HepG2 (cell line): ENCODE measurements around the gene CHID1. TPM values are rescaled to one million over a fixed set of nuclear protein-coding genes. Genes with fewer than 3 reads are reported as not detected.
A peak's percentile ranks its signal among the peaks of the same experiment; 100 is the strongest.

Experiments used
- AGO2 ChIP-seq: fragments of 200-400 bp; formaldehyde crosslinking; optimal IDR thresholded peaks from 2 replicates; pipeline ENCODE3; 2017; ENCODE audit warnings: mild to moderate bottlenecking, low read depth, low read length, moderate library complexity
- GZF1 ChIP-seq: sonication (generic); formaldehyde crosslinking; IDR thresholded peaks from 2 replicates; pipeline ENCODE4 v1.5.1; 2020; ENCODE audit warnings: mild to moderate bottlenecking, missing genetic modification reagents
- HDAC1 ChIP-seq: sonication (generic); formaldehyde crosslinking; IDR thresholded peaks from 2 replicates; pipeline ENCODE4 v1.5.1; 2020; ENCODE audit warnings: mild to moderate bottlenecking, missing genetic modification reagents
- HNRNPK ChIP-seq: fragments of 200-400 bp; formaldehyde crosslinking; IDR thresholded peaks from 2 replicates; pipeline ENCODE4 v1.6.1; 2018; ENCODE audit warnings: low read length, low read depth, moderate library complexity, mild to moderate bottlenecking; ENCODE audit not compliant: poor library complexity, severe bottlenecking
- IRF2 ChIP-seq: IDR thresholded peaks from 2 replicates; pipeline ENCODE4 v1.6.1; 2018; ENCODE audit warnings: missing genetic modification reagents, missing compliant biosample characterization
- KDM1A ChIP-seq: IDR thresholded peaks from 2 replicates; pipeline ENCODE4 v1.6.1; 2016; ENCODE audit warnings: missing compliant biosample characterization
- PAF1 ChIP-seq: IDR thresholded peaks from 2 replicates; pipeline ENCODE4 v1.6.1; 2016; ENCODE audit warnings: missing genetic modification reagents, missing compliant biosample characterization
- SCMH1 ChIP-seq: sonication (generic); formaldehyde crosslinking; IDR thresholded peaks from 2 replicates; pipeline ENCODE4 v1.9.0; 2021; ENCODE audit warnings: missing genetic modification reagents, mild to moderate bottlenecking, borderline replicate concordance
- TEF ChIP-seq: sonication (generic); formaldehyde crosslinking; IDR thresholded peaks from 2 replicates; pipeline ENCODE4 v1.5.0; 2020; ENCODE audit warnings: missing genetic modification reagents
- TGIF2 ChIP-seq: IDR thresholded peaks from 2 replicates; pipeline ENCODE4 v1.6.1; 2016; ENCODE audit warnings: control low read depth, missing compliant biosample characterization
- ZKSCAN8 ChIP-seq: IDR thresholded peaks from 2 replicates; pipeline ENCODE4 v1.6.1; 2016; ENCODE audit warnings: borderline replicate concordance, missing genetic modification reagents, missing compliant biosample characterization
- ZNF33B ChIP-seq: sonication (generic); formaldehyde crosslinking; IDR thresholded peaks from 2 replicates; pipeline ENCODE4 v1.5.1; 2020; ENCODE audit warnings: mild to moderate bottlenecking, missing genetic modification reagents
- ZNF670 ChIP-seq: sonication (generic); formaldehyde crosslinking; IDR thresholded peaks from 2 replicates; pipeline ENCODE4 v1.8.0; 2022; ENCODE audit warnings: mild to moderate bottlenecking, missing genetic modification reagents, borderline replicate concordance
- ZNF704 ChIP-seq: sonication (generic); formaldehyde crosslinking; IDR thresholded peaks from 2 replicates; pipeline ENCODE4 v1.8.1; 2023; ENCODE audit warnings: mild to moderate bottlenecking, inconsistent platforms, moderate library complexity, missing genetic modification reagents, borderline replicate concordance
- ZNF776 ChIP-seq: sonication (generic); formaldehyde crosslinking; IDR thresholded peaks from 2 replicates; pipeline ENCODE4 v1.4.0; 2020; ENCODE audit warnings: mild to moderate bottlenecking, missing genetic modification reagents
- polyA plus RNA-seq, 8 experiments: library from polyadenylated mRNA; depleted of rRNA in 3 of 8; stranded (reverse) in 7 of 8; unstranded in 1 of 8; fragments of >200 nt; fragmentation: Illumina TruSeq in 4 of 8; extraction: Trizol in 4 of 8; gene quantifications; 2 replicates each; pipeline versions ENCODE4 v1.2.1 to v1.2.3, GENCODE V29; 2011 to 2016; ENCODE audit warnings: low read depth in 4 of 8, missing spikeins in 1 of 8, mixed read lengths in 1 of 8; ENCODE audit not compliant: insufficient read depth in 1 of 8
- total RNA-seq, 5 experiments: library from RNA; depleted of rRNA; stranded (reverse); fragments of >200 nt; fragmentation: Illumina TruSeq; extraction: Trizol; gene quantifications; 2 replicates each; pipeline ENCODE4 v1.2.3, GENCODE V29; 2016; ENCODE audit warnings: low read depth in 1 of 5
- TF ChIP-seq, protein P1 (sequence below): sonication (generic); formaldehyde crosslinking; IDR thresholded peaks from 2 replicates; pipeline ENCODE4 v1.9.0; 2021; ENCODE audit warnings: missing genetic modification reagents, mild to moderate bottlenecking, borderline replicate concordance
- TF ChIP-seq, protein P2 (sequence below): IDR thresholded peaks from 2 replicates; pipeline ENCODE4 v1.6.1; 2016; ENCODE audit warnings: low read depth, borderline replicate concordance
- TF ChIP-seq, protein P3 (sequence below): sonication (generic); formaldehyde crosslinking; IDR thresholded peaks from 2 replicates; pipeline ENCODE4 v1.4.0; 2020; ENCODE audit warnings: missing genetic modification reagents
- TF ChIP-seq, protein P4 (sequence below): sonication (generic); formaldehyde crosslinking; IDR thresholded peaks from 2 replicates; pipeline ENCODE4 v1.9.0; 2021; ENCODE audit warnings: missing genetic modification reagents, borderline replicate concordance
- TF ChIP-seq, protein P5 (sequence below): sonication (generic); formaldehyde crosslinking; IDR thresholded peaks from 2 replicates; pipeline ENCODE4 v1.4.0; 2020; ENCODE audit warnings: mild to moderate bottlenecking, missing genetic modification reagents

The CHID1 gene
- total and polyA plus RNA-seq, 2 of the 13 experiments (the other 11 are each of a cell fraction or from before 2014, with no cell fraction given), result 65.1 to 93.6 TPM

DNA sequence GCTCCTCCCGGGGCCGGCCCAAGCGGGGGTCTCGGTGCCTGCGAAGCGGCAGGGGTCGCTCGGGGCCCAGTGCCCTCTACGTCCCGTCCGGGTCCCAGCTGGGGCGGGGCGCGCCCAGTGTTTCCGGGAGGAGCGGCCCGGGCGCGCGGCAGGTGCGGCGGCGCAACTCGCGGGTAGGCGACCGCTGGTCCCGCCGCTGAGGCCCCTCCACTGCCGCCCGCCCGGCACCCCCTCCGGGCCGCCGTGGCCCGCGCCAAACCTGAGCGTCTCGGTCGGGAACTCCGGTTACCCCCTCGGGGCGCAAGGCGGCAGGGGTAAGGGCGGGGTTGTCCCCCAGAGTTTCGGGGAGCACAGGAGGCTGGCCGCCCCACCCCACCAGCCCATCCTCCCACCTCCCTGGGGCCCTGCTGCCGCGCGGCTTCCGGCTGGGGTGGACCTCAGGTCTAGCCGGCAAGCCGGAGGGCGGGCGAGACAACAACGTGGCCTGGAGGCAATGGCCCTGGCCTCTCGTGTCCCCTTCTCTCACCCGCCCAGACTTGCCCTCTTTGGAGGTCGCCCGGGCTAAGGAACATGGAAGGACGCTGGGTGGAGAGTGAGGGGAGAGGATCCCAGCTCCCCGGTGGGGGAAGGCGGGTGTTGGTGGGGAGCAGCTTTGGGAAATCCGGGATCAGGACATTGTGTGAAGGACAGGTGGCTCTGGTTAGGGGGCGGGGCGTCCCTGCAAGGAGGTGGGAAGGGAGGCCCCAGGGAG is 83.3 kb downstream of the CHID1 start (continued):
- no peak for TF ChIP-seq ZNF704 (CRISPR knock-in tag)
- TF ChIP-seq TEF (CRISPR knock-in tag), result no peak
- TF ChIP-seq, protein P1, sequence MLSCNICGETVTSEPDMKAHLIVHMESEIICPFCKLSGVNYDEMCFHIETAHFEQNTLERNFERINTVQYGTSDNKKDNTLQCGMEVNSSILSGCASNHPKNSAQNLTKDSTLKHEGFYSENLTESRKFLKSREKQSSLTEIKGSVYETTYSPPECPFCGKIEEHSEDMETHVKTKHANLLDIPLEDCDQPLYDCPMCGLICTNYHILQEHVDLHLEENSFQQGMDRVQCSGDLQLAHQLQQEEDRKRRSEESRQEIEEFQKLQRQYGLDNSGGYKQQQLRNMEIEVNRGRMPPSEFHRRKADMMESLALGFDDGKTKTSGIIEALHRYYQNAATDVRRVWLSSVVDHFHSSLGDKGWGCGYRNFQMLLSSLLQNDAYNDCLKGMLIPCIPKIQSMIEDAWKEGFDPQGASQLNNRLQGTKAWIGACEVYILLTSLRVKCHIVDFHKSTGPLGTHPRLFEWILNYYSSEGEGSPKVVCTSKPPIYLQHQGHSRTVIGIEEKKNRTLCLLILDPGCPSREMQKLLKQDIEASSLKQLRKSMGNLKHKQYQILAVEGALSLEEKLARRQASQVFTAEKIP (CRISPR knock-in tag), result no peak
- TF ChIP-seq ZKSCAN8 (CRISPR knock-in tag), result peak; percentile 38; the same call in 1 of the 2 replicates
- TF ChIP-seq GZF1 (CRISPR knock-in tag), result no peak; the same call in 1 of the 2 replicates
- TF ChIP-seq, protein P2, sequence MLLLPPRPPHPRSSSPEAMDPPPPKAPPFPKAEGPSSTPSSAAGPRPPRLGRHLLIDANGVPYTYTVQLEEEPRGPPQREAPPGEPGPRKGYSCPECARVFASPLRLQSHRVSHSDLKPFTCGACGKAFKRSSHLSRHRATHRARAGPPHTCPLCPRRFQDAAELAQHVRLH (CRISPR knock-in tag), result peak; percentile 44; the same call in 1 of the 2 replicates
- TF ChIP-seq, protein P3, sequence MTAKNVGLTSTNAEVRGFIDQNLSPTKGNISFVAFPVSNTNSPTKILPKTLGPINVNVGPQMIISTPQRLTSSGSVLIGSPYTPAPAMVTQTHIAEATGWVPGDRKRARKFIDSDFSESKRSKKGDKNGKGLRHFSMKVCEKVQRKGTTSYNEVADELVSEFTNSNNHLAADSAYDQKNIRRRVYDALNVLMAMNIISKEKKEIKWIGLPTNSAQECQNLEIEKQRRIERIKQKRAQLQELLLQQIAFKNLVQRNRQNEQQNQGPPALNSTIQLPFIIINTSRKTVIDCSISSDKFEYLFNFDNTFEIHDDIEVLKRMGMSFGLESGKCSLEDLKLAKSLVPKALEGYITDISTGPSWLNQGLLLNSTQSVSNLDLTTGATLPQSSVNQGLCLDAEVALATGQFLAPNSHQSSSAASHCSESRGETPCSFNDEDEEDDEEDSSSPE (CRISPR knock-in tag), result peak; percentile 57; the same call in 1 of the 2 replicates
- no peak for TF ChIP-seq PAF1 (CRISPR knock-in tag)
- TF ChIP-seq, protein P4, sequence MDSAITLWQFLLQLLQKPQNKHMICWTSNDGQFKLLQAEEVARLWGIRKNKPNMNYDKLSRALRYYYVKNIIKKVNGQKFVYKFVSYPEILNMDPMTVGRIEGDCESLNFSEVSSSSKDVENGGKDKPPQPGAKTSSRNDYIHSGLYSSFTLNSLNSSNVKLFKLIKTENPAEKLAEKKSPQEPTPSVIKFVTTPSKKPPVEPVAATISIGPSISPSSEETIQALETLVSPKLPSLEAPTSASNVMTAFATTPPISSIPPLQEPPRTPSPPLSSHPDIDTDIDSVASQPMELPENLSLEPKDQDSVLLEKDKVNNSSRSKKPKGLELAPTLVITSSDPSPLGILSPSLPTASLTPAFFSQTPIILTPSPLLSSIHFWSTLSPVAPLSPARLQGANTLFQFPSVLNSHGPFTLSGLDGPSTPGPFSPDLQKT (CRISPR knock-in tag), result no peak
- peak; percentile 54 for TF ChIP-seq HNRNPK
- peak; percentile 43 for TF ChIP-seq AGO2
- no peak for TF ChIP-seq ZNF33B
- no peak; the same call in 1 of the 2 replicates for TF ChIP-seq KDM1A (CRISPR knock-in tag)
- no peak for TF ChIP-seq ZNF776 (CRISPR knock-in tag)
- TF ChIP-seq HDAC1 (CRISPR knock-in tag), result peak; percentile 85
- no peak for TF ChIP-seq IRF2 (CRISPR knock-in tag)
- TF ChIP-seq, protein P5, sequence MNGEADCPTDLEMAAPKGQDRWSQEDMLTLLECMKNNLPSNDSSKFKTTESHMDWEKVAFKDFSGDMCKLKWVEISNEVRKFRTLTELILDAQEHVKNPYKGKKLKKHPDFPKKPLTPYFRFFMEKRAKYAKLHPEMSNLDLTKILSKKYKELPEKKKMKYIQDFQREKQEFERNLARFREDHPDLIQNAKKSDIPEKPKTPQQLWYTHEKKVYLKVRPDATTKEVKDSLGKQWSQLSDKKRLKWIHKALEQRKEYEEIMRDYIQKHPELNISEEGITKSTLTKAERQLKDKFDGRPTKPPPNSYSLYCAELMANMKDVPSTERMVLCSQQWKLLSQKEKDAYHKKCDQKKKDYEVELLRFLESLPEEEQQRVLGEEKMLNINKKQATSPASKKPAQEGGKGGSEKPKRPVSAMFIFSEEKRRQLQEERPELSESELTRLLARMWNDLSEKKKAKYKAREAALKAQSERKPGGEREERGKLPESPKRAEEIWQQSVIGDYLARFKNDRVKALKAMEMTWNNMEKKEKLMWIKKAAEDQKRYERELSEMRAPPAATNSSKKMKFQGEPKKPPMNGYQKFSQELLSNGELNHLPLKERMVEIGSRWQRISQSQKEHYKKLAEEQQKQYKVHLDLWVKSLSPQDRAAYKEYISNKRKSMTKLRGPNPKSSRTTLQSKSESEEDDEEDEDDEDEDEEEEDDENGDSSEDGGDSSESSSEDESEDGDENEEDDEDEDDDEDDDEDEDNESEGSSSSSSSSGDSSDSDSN, result peak; percentile 92
- TF ChIP-seq TGIF2 (CRISPR knock-in tag), result peak; percentile 11
- no peak for TF ChIP-seq ZNF670
- no peak for TF ChIP-seq SCMH1 (CRISPR knock-in tag)
